ENCODE results near the gene PLBD2. TPM values are rescaled to one million over a fixed set of nuclear protein-coding genes. Genes with fewer than 3 reads are reported as not detected.

Gene PLBD2
- total RNA-seq, 1 experiment from 2014 or later = 31.4 TPM

DNA sequence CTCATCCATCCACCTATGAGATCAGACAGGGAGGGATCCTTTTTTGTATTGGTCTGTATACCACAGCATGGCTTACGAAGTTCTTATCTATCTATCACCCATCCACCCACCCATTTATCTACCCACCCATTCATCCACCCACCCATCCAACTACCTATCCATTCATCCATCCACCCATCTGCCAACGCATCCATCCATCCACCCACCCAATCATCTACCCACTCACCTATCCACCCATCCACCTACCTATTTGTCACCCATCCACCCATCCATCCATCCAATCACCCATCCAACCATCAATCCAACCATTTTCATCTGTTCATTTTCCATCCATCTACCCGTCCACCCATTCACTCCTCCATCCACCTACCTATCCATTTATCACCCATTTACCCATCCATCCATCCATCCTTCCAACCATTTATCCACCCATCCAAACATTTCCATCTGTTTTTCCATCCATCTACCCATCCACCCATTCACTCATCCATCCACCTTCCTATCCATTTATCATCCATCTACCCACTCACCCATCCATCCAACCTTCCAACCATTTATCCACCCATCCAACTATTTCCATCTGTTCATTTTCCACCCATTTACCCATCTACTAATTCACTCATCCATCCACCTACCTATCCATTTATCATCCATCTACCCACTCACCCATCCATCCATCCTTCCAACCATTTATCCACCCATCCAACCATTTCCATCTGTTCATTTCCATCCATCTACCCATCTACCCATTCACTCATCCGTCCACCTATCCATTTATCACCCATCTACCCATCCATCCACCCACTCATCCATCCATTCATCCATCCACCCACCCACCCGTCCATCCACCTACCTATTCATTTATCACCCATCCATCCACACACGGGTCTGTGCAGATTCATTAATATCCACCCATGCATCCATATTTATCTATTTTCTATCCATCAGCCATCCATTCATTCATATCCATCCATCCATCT, 32.0 kb downstream of the PLBD2 start:
- DNase-seq = no peak
- 100% methylated on average over 3 of the region's 6 CpGs for WGBS (ENCODE audit: extremely low coverage, insufficient read length, low lambda C conversion rate)
- Histone ChIP-seq H3K4me2 (ENCODE audit: insufficient read depth, insufficient read length, low read length) (no peak overlapping the region), H4K8ac (replicated peaks; ENCODE audit: insufficient read length, low read depth, low read length) (no peak overlapping the region), H4K5ac (ENCODE audit: insufficient read length, low read depth, low read length) (no peak overlapping the region), H3K4me1 (ENCODE audit: insufficient read depth, low read length) (no peaks in the 10 kb centered on the region), H2BK15ac (ENCODE audit: low read depth, low read length) (no peak overlapping the region), H4K20me1 (ENCODE audit: control insufficient read depth, insufficient read depth, insufficient read length) (no peaks in the 10 kb centered on the region), H3K18ac (ENCODE audit: insufficient read length, low read depth, low read length) (no peak overlapping the region), H3K23ac (ENCODE audit: insufficient read length, low read depth, low read length) (no peak overlapping the region), H3K79me1 (ENCODE audit: insufficient read depth, low read depth, low read length, poor library complexity, severe bottlenecking) (no peaks in the 10 kb centered on the region), H2BK20ac (ENCODE audit: low read depth, low read length, poor library complexity, severe bottlenecking) (no peak overlapping the region), H2AK5ac (ENCODE audit: insufficient read length, low read length) (no peak overlapping the region), H2BK120ac (ENCODE audit: low read depth, low read length, poor library complexity, severe bottlenecking) (no peak overlapping the region), H3K4ac (ENCODE audit: low read depth, low read length) (no peak overlapping the region), H3K23me2 (ENCODE audit: insufficient read length, low read depth, low read length, poor library complexity, severe bottlenecking) (no peaks in the 10 kb centered on the region), H3K9ac (ENCODE audit: extremely low read depth, insufficient read length, low read length) (no peak overlapping the region), H3K14ac (ENCODE audit: insufficient read depth, low read length) (no peak overlapping the region), H3K79me2 (ENCODE audit: insufficient read depth, low read length) (no peaks in the 10 kb centered on the region), H2AFZ (ENCODE audit: low read length) (no peak overlapping the region), H3K27me3 (ENCODE audit: insufficient read depth, low read length) (no peaks in the 10 kb centered on the region), H2BK5ac (ENCODE audit: insufficient read length, low read length) (no peak overlapping the region), H3T11ph (ENCODE audit: low read length) (no peak overlapping the region), H3K9me3 (ENCODE audit: control insufficient read depth, low read depth, low read length) (no peaks in the 10 kb centered on the region), H3K56ac (ENCODE audit: insufficient read length, low read depth, low read length) (no peak overlapping the region), H2BK12ac (ENCODE audit: insufficient read length, low read depth, low read length) (no peak overlapping the region), H3K27ac (ENCODE audit: insufficient read length, low read depth, low read length) (no peak overlapping the region), H4K91ac (ENCODE audit: insufficient read length, low read depth, low read length) (no peak overlapping the region)
- no peak overlapping the region for H3K4me3 Mint-ChIP-seq
- peaks cover 3% of the 10 kb centered on the region for H3K27me3 Mint-ChIP-seq (ENCODE audit: low read depth)
- TF ChIP-seq, protein P1, sequence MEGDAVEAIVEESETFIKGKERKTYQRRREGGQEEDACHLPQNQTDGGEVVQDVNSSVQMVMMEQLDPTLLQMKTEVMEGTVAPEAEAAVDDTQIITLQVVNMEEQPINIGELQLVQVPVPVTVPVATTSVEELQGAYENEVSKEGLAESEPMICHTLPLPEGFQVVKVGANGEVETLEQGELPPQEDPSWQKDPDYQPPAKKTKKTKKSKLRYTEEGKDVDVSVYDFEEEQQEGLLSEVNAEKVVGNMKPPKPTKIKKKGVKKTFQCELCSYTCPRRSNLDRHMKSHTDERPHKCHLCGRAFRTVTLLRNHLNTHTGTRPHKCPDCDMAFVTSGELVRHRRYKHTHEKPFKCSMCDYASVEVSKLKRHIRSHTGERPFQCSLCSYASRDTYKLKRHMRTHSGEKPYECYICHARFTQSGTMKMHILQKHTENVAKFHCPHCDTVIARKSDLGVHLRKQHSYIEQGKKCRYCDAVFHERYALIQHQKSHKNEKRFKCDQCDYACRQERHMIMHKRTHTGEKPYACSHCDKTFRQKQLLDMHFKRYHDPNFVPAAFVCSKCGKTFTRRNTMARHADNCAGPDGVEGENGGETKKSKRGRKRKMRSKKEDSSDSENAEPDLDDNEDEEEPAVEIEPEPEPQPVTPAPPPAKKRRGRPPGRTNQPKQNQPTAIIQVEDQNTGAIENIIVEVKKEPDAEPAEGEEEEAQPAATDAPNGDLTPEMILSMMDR (conservative IDR thresholded peaks at IDR 0.05) = no peak
- no peaks in the 10 kb centered on the region for H3K9me3 Mint-ChIP-seq
- H3K27ac Mint-ChIP-seq = no peak overlapping the region
- peaks cover 2 to 6% of the 10 kb centered on the region in 2 experiments; a peak in 3 of 4 replicates for H3K4me1 Mint-ChIP-seq
- H3K36me3 Mint-ChIP-seq (ENCODE audit: insufficient read depth in 1 of 3, low read depth in 3 of 3) = peaks cover 0 to 25% (median 23%) of the 10 kb centered on the region in 3 experiments; a peak in 4 of 7 replicates
